ENCODE data around the gene ETS1. TPM values are rescaled to one million over a fixed set of nuclear protein-coding genes. Genes with fewer than 3 reads are reported as not detected.

The ETS1 gene
- polyA plus RNA-seq, 1 experiment, result 32.3 TPM

- no peak for DNase-seq (ENCODE audit: low read depth, low spot score)
- POLR2A ChIA-PET, result no interaction called here
- CTCF ChIA-PET, result no interaction called here
Observed at GRCh38 chr11:128585498-128586238, 1.7 kb downstream of the ETS1 start.

GRCh38 chr11:128584253-128584652 is 3.1 kb downstream of the ETS1 start:
- ChIA-PET CTCF (no interaction called here), POLR2A (no interaction called here)

More at GRCh38 chr11:128585498-128586238, 1.7 kb downstream of the ETS1 start:
- no peak overlapping the region for H3K4me3 ChIP-seq (ENCODE audit: low read depth, low read length)
- H3K27ac ChIP-seq (ENCODE audit: low read depth, low read length), result no peak overlapping the region
- no peaks in the 10 kb centered on the region for H3K27me3 ChIP-seq (ENCODE audit: control insufficient read depth, insufficient read depth, low read length)
- no peaks in the 10 kb centered on the region for H3K9me3 ChIP-seq (ENCODE audit: control insufficient read depth, insufficient read depth, low read length)
- no peak for TF ChIP-seq CTCF (IDR thresholded peaks at IDR 0.05; ENCODE audit: low read depth, low read length)

GRCh38 chr11:128582496-128583366 is 4.6 kb downstream of the ETS1 start:
- peak; percentile 89 for DNase-seq (ENCODE audit: low read depth, low spot score)
- Histone ChIP-seq H3K9me3 (ENCODE audit: control insufficient read depth, insufficient read depth, low read length) (no peaks in the 10 kb centered on the region), H3K27me3 (ENCODE audit: control insufficient read depth, insufficient read depth, low read length) (no peaks in the 10 kb centered on the region), H3K4me3 (ENCODE audit: low read depth, low read length) (no peak overlapping the region), H3K27ac (ENCODE audit: low read depth, low read length) (no peak overlapping the region)
- CTCF ChIA-PET, result interaction anchor here (1.5 kb wide), 1 partner anchor 48 kb away, joined by 5 read pairs; no protein-coding TSS in a partner anchor
- POLR2A ChIA-PET, result interaction anchor here (1.0 to 1.1 kb wide), 2 partner anchors 52 to 60 kb away, joined by 3 to 4 read pairs; no protein-coding TSS in a partner anchor
- TF ChIP-seq CTCF (IDR thresholded peaks at IDR 0.05; ENCODE audit: low read depth, low read length), result no peak

More at GRCh38 chr11:128584253-128584652, 3.1 kb downstream of the ETS1 start:
- TF ChIP-seq CTCF (IDR thresholded peaks at IDR 0.05; ENCODE audit: low read depth, low read length), result no peak
- Histone ChIP-seq H3K27ac (ENCODE audit: low read depth, low read length) (no peak overlapping the region), H3K4me3 (ENCODE audit: low read depth, low read length) (no peak overlapping the region), H3K27me3 (ENCODE audit: control insufficient read depth, insufficient read depth, low read length) (no peaks in the 10 kb centered on the region), H3K9me3 (ENCODE audit: control insufficient read depth, insufficient read depth, low read length) (no peaks in the 10 kb centered on the region)
- no peak for DNase-seq (ENCODE audit: low read depth, low spot score)

GRCh38 chr11:128581561-128582272 is 5.6 kb downstream of the ETS1 start:
- H3K27ac ChIP-seq (ENCODE audit: low read depth, low read length), result no peak overlapping the region
- no peaks in the 10 kb centered on the region for H3K9me3 ChIP-seq (ENCODE audit: control insufficient read depth, insufficient read depth, low read length)
- ChIA-PET CTCF (interaction anchor here (1.5 kb wide), 1 partner anchor 49 kb away, joined by 5 read pairs; no protein-coding TSS in a partner anchor), POLR2A (no interaction called here)
- no peak overlapping the region for H3K4me3 ChIP-seq (ENCODE audit: low read depth, low read length)
- no peak for TF ChIP-seq CTCF (IDR thresholded peaks at IDR 0.05; ENCODE audit: low read depth, low read length)
- H3K27me3 ChIP-seq (ENCODE audit: control insufficient read depth, insufficient read depth, low read length), result no peaks in the 10 kb centered on the region
- DNase-seq (ENCODE audit: low read depth, low spot score), result no peak

All from AG04450 (cell line).